HepG2 (cell line): Measurements from ENCODE around the gene SF1. TPM values are rescaled to one million over a fixed set of nuclear protein-coding genes. Genes with fewer than 3 reads are reported as not detected.

Source experiments
- ARID2 ChIP-seq: sonication (generic); formaldehyde crosslinking; IDR thresholded peaks from 2 replicates; pipeline ENCODE4 v1.8.1; 2022; ENCODE audit warnings: mild to moderate bottlenecking, missing genetic modification reagents, borderline replicate concordance
- BRD4 ChIP-seq: sonication (generic); formaldehyde crosslinking; IDR thresholded peaks from 2 replicates; pipeline ENCODE4 v1.4.0; 2020; ENCODE audit warnings: missing genetic modification reagents
- CCAR2 ChIP-seq: fragments of 200-400 bp; formaldehyde crosslinking; optimal IDR thresholded peaks from 2 replicates; pipeline ENCODE3; 2018; ENCODE audit warnings: low read depth, mild to moderate bottlenecking, low read length, moderate library complexity
- ESRRA ChIP-seq: sonication (generic); formaldehyde crosslinking; IDR thresholded peaks from 2 replicates; pipeline ENCODE4 v1.5.1; 2020; ENCODE audit warnings: mild to moderate bottlenecking, low read depth, missing genetic modification reagents
- GATA4 ChIP-seq: sonication (generic); IDR thresholded peaks from 2 replicates; pipeline ENCODE4 v1.6.1; 2016; ENCODE audit warnings: antibody characterized with exemption, low read depth, borderline replicate concordance
- HDAC6 ChIP-seq: fragments of 200-600 bp; sonication (generic); IDR thresholded peaks from 2 replicates; pipeline ENCODE4 v1.7.0; 2017; ENCODE audit warnings: mild to moderate bottlenecking, antibody characterized with exemption, low read length, low read depth
- MLLT10 ChIP-seq: sonication (generic); formaldehyde crosslinking; IDR thresholded peaks from 2 replicates; pipeline ENCODE4 v1.4.0; 2020; ENCODE audit warnings: missing genetic modification reagents
- NFE2L2 ChIP-seq: fragments of 150-350 bp; IDR thresholded peaks from 2 replicates; pipeline ENCODE4 v1.6.1; 2014; ENCODE audit warnings: low read length
- NR2F2 ChIP-seq: IDR thresholded peaks from 2 replicates; pipeline ENCODE4 v1.6.1; 2012; ENCODE audit warnings: low read depth, inconsistent platforms, borderline replicate concordance
- RARG ChIP-seq: sonication (generic); formaldehyde crosslinking; IDR thresholded peaks from 2 replicates; pipeline ENCODE4 v1.4.0; 2020; ENCODE audit warnings: low read depth, mild to moderate bottlenecking, missing genetic modification reagents
- SIX4 ChIP-seq: sonication (generic); formaldehyde crosslinking; IDR thresholded peaks from 2 replicates; pipeline ENCODE4 v1.4.0; 2020; ENCODE audit warnings: missing genetic modification reagents
- SRY ChIP-seq: sonication (generic); formaldehyde crosslinking; IDR thresholded peaks from 2 replicates; pipeline ENCODE4 v1.8.0; 2022; ENCODE audit warnings: mild to moderate bottlenecking, missing genetic modification reagents
- ZFP90 ChIP-seq: sonication (generic); formaldehyde crosslinking; IDR thresholded peaks from 2 replicates; pipeline ENCODE4 v1.8.0; 2022; ENCODE audit warnings: missing genetic modification reagents, mild to moderate bottlenecking, inconsistent platforms, borderline replicate concordance
- ZNF225 ChIP-seq: sonication (generic); formaldehyde crosslinking; IDR thresholded peaks from 2 replicates; pipeline ENCODE4 v1.4.0; 2020; ENCODE audit warnings: mild to moderate bottlenecking, missing genetic modification reagents
- ZNF33A ChIP-seq: sonication (generic); formaldehyde crosslinking; IDR thresholded peaks from 2 replicates; pipeline ENCODE4 v1.5.1; 2020; ENCODE audit warnings: missing genetic modification reagents, mild to moderate bottlenecking, moderate library complexity, borderline replicate concordance
- ZNF484 ChIP-seq: sonication (generic); formaldehyde crosslinking; IDR thresholded peaks from 2 replicates; pipeline ENCODE4 v1.5.1; 2020; ENCODE audit warnings: mild to moderate bottlenecking, low read depth, missing genetic modification reagents, borderline replicate concordance
- polyA plus RNA-seq, 8 experiments: library from polyadenylated mRNA; depleted of rRNA in 3 of 8; stranded (reverse) in 7 of 8; unstranded in 1 of 8; fragments of >200 nt; fragmentation: Illumina TruSeq in 4 of 8; extraction: Trizol in 4 of 8; gene quantifications; 2 replicates each; pipeline versions ENCODE4 v1.2.1 to v1.2.3, GENCODE V29; 2011 to 2016; ENCODE audit warnings: low read depth in 4 of 8, missing spikeins in 1 of 8, mixed read lengths in 1 of 8; ENCODE audit not compliant: insufficient read depth in 1 of 8
- total RNA-seq, 5 experiments: library from RNA; depleted of rRNA; stranded (reverse); fragments of >200 nt; fragmentation: Illumina TruSeq; extraction: Trizol; gene quantifications; 2 replicates each; pipeline ENCODE4 v1.2.3, GENCODE V29; 2016; ENCODE audit warnings: low read depth in 1 of 5
- TF ChIP-seq, protein P1 (sequence below): sonication (generic); formaldehyde crosslinking; IDR thresholded peaks from 2 replicates; pipeline ENCODE4 v1.4.0; 2020; ENCODE audit warnings: missing genetic modification reagents
- TF ChIP-seq, protein P2 (sequence below): sonication (generic); formaldehyde crosslinking; IDR thresholded peaks from 2 replicates; pipeline ENCODE4 v1.4.0; 2020; ENCODE audit warnings: mild to moderate bottlenecking, low read depth, missing genetic modification reagents
- TF ChIP-seq, protein P3 (sequence below): sonication (generic); formaldehyde crosslinking; IDR thresholded peaks from 2 replicates; pipeline ENCODE4 v1.4.0; 2020; ENCODE audit warnings: mild to moderate bottlenecking, missing genetic modification reagents
- TF ChIP-seq, protein P4 (sequence below), 2 experiments: IDR thresholded peaks; 2 replicates each; pipeline ENCODE4 v1.6.1; 2011 to 2012; ENCODE audit warnings: low read length in 2 of 2, borderline replicate concordance in 1 of 2, low read depth in 1 of 2, mild to moderate bottlenecking in 1 of 2, moderate library complexity in 1 of 2
- TF ChIP-seq, protein P5 (sequence below): IDR thresholded peaks from 2 replicates; pipeline ENCODE4 v1.6.1; 2012; ENCODE audit warnings: inconsistent platforms

The SF1 gene
- total and polyA plus RNA-seq, 2 of the 13 experiments (the other 11 are each of a cell fraction or from before 2014, with no cell fraction given): 55.5 to 70.4 TPM

DNA sequence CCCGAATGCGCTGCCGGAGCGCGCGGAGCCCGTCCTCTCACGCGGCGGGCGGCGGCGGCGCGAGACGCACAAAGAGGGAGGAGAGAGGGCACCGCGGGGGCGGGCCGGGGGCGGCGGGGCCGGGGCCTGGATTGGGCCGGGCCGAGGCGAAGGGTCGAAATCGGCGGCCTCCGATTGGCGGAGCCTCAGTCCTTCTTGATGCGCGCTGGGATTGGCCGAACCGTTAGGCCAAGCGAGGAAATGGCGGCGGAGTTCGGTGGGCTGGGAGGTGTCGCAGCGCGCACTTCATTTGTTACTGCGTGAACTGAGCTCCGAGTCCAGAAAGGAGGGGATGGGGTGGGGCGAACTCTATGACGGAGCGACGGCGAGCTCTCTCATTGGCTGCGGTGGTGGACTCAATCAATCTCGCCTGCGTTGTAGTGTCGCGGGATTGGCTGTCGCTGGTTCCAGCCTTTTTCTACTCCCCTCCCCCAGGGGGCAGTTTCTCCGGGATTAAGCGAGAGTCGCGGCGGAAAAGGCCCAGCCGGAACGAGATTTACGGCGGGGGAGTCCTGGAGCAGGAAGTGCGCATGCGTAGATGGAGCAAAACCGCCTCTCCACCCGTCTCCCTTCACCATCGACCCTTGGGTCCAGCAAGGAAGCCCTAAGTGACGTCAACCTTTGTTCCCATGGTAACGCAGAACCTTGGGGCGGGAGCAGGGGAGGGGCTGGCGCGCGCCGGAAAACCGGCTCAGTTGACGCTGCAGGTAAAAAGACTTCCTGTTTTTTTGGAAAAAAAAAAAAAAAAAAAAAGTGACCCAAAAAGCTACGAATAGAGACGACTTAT, at the start of gene SF1 (continued):
- TF ChIP-seq, protein P1, sequence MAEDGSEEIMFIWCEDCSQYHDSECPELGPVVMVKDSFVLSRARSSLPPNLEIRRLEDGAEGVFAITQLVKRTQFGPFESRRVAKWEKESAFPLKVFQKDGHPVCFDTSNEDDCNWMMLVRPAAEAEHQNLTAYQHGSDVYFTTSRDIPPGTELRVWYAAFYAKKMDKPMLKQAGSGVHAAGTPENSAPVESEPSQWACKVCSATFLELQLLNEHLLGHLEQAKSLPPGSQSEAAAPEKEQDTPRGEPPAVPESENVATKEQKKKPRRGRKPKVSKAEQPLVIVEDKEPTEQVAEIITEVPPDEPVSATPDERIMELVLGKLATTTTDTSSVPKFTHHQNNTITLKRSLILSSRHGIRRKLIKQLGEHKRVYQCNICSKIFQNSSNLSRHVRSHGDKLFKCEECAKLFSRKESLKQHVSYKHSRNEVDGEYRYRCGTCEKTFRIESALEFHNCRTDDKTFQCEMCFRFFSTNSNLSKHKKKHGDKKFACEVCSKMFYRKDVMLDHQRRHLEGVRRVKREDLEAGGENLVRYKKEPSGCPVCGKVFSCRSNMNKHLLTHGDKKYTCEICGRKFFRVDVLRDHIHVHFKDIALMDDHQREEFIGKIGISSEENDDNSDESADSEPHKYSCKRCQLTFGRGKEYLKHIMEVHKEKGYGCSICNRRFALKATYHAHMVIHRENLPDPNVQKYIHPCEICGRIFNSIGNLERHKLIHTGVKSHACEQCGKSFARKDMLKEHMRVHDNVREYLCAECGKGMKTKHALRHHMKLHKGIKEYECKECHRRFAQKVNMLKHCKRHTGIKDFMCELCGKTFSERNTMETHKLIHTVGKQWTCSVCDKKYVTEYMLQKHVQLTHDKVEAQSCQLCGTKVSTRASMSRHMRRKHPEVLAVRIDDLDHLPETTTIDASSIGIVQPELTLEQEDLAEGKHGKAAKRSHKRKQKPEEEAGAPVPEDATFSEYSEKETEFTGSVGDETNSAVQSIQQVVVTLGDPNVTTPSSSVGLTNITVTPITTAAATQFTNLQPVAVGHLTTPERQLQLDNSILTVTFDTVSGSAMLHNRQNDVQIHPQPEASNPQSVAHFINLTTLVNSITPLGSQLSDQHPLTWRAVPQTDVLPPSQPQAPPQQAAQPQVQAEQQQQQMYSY (CRISPR knock-in tag): no peak
- no peak for TF ChIP-seq ZNF225
- TF ChIP-seq ZNF484: no peak
- TF ChIP-seq HDAC6: no peak
- TF ChIP-seq, protein P2, sequence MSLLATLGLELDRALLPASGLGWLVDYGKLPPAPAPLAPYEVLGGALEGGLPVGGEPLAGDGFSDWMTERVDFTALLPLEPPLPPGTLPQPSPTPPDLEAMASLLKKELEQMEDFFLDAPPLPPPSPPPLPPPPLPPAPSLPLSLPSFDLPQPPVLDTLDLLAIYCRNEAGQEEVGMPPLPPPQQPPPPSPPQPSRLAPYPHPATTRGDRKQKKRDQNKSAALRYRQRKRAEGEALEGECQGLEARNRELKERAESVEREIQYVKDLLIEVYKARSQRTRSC: no peak
- no peak for TF ChIP-seq ZNF33A
- TF ChIP-seq RARG (CRISPR knock-in tag): no peak
- TF ChIP-seq ARID2: no peak
- TF ChIP-seq ESRRA (CRISPR knock-in tag): no peak
- no peak for TF ChIP-seq ZFP90 (CRISPR knock-in tag)
- no peak for TF ChIP-seq SRY (CRISPR knock-in tag)
- TF ChIP-seq, protein P3, sequence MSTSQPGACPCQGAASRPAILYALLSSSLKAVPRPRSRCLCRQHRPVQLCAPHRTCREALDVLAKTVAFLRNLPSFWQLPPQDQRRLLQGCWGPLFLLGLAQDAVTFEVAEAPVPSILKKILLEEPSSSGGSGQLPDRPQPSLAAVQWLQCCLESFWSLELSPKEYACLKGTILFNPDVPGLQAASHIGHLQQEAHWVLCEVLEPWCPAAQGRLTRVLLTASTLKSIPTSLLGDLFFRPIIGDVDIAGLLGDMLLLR (CRISPR knock-in tag): no peak
- 0 out of 2 replicates have a peak, but pooled peaks have one; percentile 27 for TF ChIP-seq GATA4
- TF ChIP-seq, protein P4, sequence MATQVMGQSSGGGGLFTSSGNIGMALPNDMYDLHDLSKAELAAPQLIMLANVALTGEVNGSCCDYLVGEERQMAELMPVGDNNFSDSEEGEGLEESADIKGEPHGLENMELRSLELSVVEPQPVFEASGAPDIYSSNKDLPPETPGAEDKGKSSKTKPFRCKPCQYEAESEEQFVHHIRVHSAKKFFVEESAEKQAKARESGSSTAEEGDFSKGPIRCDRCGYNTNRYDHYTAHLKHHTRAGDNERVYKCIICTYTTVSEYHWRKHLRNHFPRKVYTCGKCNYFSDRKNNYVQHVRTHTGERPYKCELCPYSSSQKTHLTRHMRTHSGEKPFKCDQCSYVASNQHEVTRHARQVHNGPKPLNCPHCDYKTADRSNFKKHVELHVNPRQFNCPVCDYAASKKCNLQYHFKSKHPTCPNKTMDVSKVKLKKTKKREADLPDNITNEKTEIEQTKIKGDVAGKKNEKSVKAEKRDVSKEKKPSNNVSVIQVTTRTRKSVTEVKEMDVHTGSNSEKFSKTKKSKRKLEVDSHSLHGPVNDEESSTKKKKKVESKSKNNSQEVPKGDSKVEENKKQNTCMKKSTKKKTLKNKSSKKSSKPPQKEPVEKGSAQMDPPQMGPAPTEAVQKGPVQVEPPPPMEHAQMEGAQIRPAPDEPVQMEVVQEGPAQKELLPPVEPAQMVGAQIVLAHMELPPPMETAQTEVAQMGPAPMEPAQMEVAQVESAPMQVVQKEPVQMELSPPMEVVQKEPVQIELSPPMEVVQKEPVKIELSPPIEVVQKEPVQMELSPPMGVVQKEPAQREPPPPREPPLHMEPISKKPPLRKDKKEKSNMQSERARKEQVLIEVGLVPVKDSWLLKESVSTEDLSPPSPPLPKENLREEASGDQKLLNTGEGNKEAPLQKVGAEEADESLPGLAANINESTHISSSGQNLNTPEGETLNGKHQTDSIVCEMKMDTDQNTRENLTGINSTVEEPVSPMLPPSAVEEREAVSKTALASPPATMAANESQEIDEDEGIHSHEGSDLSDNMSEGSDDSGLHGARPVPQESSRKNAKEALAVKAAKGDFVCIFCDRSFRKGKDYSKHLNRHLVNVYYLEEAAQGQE (IDR thresholded peaks at IDR 0.05; ENCODE audit: borderline replicate concordance in 1 of 2, low read depth in 1 of 2, low read length in 2 of 2): peak in 1 of 2 experiments; percentile 16; a peak in 1 of 4 replicates
- no peak for TF ChIP-seq SIX4 (CRISPR knock-in tag)
- TF ChIP-seq NFE2L2: no peak
- no peak for TF ChIP-seq NR2F2
- no peak for TF ChIP-seq CCAR2
- no peak for TF ChIP-seq BRD4 (CRISPR knock-in tag)
- no peak for TF ChIP-seq MLLT10 (CRISPR knock-in tag)
- TF ChIP-seq, protein P5, sequence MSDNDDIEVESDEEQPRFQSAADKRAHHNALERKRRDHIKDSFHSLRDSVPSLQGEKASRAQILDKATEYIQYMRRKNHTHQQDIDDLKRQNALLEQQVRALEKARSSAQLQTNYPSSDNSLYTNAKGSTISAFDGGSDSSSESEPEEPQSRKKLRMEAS: peak; percentile 42
